HG03039 (cell line): ENCODE results near the gene YWHAG.
"Not testable (repeated sequence)": the region's sequence is repeated elsewhere in the genome, so short reads cannot be mapped to it uniquely, and the experiment has no call there.

ENCODE experiments used
- ATAC-seq: cut with Tn5 transposase; IDR thresholded peaks from one replicate; pipeline ENCODE4 v1.9.1; 2021; ENCODE audit warnings: mild to moderate bottlenecking, moderate library complexity; ENCODE audit not compliant: unreplicated experiment

Gene YWHAG

GRCh38 chr7:76358481-76359110 is at the start of gene YWHAG:
YWHAG (minus strand) TSS chr7:76358991; CDS start chr7:76358808, 183 bp downstream.
- ATAC-seq, result peak; percentile 62

DNA sequence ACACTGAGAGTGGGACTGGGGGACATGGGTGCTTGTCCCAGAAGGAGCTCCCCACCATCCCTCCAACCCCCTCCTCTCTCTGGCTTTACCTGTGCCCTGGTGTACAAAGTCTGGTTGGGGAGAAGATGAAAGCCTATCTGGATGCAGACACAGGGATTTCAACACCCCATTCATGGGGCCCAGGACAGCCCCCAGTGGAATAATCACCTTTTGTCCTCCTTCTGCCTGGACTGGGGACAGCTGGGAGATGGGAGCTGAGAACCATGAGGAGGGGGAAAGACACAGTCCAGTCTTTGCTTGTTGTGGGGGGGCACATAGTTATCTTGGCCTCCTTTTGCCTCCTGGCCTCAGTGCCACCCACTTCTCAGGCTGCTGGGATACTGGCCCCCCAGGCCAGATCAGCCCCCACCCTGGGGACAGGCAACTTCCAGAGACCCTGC is 49.4 kb upstream of the YWHAG start:
- ATAC-seq, result no peak

- ATAC-seq, result no peak
Observed at GRCh38 chr7:76407718-76408117, 48.9 kb upstream of the YWHAG start.

DNA sequence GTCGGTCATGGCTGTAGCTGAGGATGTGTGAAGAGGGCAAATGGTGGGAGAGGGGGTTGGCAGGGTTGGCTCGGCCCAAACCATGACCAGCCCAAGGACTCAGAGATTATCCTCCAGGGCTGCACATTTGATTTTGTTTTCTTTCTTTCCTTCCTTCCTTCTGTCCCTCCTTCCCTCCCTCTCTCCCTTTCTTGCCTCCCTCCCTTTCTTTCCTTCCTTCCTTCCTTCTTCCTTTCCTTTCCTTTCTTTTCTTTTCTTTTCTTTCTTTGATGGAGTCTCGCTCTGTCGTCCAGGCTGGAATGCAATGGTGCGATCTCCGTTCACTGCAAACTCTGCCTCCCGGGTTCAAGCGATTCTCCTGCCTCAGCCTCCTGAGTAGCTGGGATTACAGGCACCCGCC is 46.9 kb upstream of the YWHAG start:
- no peak for ATAC-seq

GRCh38 chr7:76403780-76404494 is 45.1 kb upstream of the YWHAG start:
- ATAC-seq, result no peak

GRCh38 chr7:76403097-76403496 is 44.3 kb upstream of the YWHAG start:
- ATAC-seq, result not testable (repeated sequence)

GRCh38 chr7:76400248-76400647 is 41.5 kb upstream of the YWHAG start:
- ATAC-seq, result no peak

- ATAC-seq, result no peak
Observed at GRCh38 chr7:76397409-76398183, 38.8 kb upstream of the YWHAG start.

DNA sequence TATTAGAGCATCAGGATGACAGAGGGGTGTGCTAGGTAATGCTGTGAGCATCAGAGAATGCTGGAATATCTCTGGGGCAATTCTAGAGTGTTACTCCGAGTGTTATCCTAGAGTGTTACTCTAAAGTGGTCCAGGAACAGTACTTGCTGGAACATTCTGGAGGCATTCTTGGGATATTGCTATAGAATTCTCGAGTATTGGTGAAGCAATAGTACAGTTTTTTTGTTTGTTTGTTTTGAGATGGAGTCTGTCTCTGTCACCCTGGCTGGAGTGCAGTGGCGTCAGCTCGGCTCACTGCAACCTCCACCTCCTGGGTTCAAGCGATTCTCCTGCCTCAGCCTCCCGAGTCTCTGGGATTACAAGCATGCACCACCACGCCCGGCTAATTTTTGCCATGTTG is 38.1 kb upstream of the YWHAG start:
- no peak for ATAC-seq

DNA sequence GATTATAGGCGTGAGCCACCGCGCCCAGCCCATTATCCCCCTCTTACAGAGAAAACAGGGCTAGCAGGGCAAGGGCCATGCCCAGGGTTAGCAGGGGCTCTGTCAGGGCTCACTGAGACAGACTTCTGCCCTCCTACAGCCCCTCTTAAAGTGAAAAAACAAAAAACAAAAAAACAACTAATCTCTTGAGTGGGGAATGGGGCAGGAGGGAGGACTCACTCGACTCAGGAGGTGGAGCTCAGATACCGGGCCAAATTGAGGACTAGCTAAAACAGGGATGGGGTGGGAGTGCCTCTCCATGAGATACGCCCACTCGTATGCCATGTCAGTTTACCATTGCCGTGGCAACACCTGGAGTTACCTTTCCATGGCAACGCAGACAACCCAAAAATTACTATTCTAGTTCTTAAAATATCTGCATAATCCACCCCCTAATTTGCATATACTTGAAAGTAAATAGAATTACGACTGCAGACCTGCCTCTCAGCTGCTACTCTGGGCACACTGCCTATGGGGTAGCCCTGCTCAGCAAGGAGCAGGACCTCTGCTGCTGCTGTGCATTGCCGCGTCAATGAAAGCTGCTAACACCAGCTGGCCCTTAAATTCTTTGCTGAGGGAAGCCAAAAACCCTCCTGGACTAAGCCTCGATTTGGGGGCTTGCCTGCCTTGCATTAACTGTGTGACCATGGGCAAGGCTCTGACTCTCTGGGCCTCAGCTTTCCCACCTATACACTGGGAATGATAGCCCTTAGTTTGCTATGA is 37.4 kb upstream of the YWHAG start:
- ATAC-seq, result no peak

- ATAC-seq, result not testable (repeated sequence)
Observed at GRCh38 chr7:76395605-76395964, 36.8 kb upstream of the YWHAG start.

DNA sequence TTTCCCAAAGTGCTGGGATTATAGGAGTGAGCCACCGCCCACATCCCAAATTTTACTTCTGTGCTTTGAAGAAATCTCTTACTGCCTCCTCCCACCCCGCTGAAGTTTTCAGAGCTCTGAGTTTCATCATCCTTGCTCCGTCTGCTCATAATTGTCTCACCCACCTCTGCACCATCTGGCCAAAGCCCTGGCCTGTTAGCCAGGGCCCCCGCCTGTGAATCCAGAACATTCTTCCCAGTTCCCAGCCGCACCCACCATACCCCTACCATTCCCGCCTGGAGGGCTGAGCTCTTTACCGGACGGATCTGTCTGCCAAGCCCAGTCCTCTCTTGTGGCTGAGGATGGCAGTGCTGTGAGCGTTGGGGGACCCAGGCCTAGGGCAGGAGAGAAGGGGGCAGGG is 36.2 kb upstream of the YWHAG start:
- ATAC-seq, result no peak

DNA sequence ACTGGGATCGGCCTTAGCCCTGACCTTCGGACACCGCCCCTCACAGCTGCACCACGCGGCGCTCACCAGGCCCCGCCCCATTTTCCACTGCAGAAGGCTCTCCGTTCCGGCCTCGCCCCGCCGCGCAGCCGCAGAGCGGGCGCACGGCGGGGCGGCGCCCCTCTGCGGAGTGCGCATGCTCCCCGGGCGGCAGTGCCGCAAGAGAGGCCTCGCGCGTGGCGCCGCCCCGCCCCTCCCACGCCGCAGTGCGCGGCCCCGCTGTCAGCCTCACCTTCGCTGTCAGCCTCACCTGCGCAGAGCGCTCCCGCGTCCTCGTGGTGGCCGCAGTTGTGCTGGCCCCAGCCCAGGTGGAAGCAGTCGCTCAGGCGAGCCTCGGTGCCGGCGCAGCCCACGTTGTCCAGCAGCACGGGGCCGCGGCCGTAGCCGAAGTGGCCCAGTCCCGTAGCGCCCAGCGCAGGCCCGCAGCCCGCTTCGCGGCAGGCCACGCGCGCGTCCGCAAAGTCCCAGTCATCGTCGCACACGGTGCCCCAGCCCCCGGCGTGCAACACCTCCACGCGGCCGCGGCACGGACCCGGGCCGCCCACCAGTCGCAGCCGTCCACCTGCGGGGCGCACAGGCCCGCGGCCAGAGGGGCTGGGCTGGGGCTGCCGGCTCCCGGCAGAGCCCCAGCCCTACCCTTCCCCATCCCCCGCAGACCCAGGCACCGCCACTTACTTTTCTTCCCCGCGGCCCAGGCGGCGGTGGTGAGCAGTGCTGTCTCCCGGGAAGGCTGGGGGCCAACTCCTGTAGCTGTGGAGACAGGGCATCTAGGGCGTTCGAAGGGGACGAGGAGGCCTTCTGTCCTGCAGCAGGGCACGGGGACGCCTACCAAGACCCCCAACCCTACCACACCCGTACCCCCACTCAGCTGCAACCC is 34.6 kb upstream of the YWHAG start:
- ATAC-seq, result peak; percentile 87

- no peak for ATAC-seq
Observed at GRCh38 chr7:76392531-76393115, 33.8 kb upstream of the YWHAG start.

- ATAC-seq, result no peak
Observed at GRCh38 chr7:76390092-76390491, 31.3 kb upstream of the YWHAG start.

- ATAC-seq, result not testable (repeated sequence)
Observed at GRCh38 chr7:76387789-76388188, 29.0 kb upstream of the YWHAG start.

DNA sequence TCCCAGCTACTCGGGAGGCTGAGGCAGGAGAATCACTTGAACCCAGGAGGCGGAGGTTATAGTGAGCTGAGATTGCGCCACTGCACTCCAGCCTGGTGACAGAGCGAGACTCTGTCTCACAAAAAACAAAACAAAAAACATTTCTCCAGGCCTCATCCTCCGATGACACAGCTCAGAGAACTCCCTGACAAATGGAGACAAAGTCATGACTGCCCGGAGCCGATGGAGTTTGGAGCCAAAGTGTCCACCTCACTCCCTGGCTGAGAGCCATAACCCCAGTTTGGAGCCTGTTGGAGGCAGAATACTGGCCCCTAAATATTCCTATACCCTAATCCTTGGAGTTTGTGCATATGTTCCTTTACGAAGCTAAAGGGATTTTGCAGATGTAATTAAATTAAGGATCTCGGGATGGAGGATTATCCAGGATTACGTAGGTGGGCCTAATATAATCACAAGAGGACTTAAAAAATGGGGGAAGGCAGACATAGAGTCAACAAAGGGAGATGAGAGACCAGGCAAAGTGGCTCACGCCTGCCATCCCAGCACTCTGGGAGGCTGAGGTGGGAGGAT is 28.0 kb upstream of the YWHAG start:
- no peak for ATAC-seq

GRCh38 chr7:76383089-76383944 is 24.5 kb upstream of the YWHAG start:
- ATAC-seq, result no peak
